Measurements from ENCODE around the gene PAQR8. TPM values are rescaled to one million over a fixed set of nuclear protein-coding genes. Genes with fewer than 3 reads are reported as not detected.
A peak's percentile ranks its signal among the peaks of the same experiment; 100 is the strongest.

The PAQR8 gene
- total and polyA plus RNA-seq, 2 of the 4 experiments (the other 2 are of a cell fraction), result 1.4 to 1.6 TPM

GRCh38 chr6:52424513-52424912 lies 62.6 kb downstream of the PAQR8 start:
- peak overlapping the region; percentile 88 for H2BK5ac ChIP-seq (ENCODE audit: low read depth, low read length, poor library complexity, severe bottlenecking)
- POLR2A ChIA-PET (ENCODE audit: unreplicated experiment), result no interaction called here

More at GRCh38 chr6:52424513-52424912, 62.6 kb downstream of the PAQR8 start:
- in situ Hi-C loops (cut with MboI; ENCODE audit: low sequenced_read_pairs), result no loop called here
- Histone ChIP-seq H3K23ac (ENCODE audit: low read depth, low read length) (peak overlapping the region; percentile 61; the same call in 1 of the 2 replicates), H2AFZ (replicated peaks; ENCODE audit: low read length, poor library complexity) (no peak overlapping the region), H4K20me1 (ENCODE audit: insufficient read depth, low read length) (no peaks in the 10 kb centered on the region), H3K14ac (replicated peaks; ENCODE audit: low read depth, low read length) (peak overlapping the region; percentile 73; the same call in 1 of the 2 replicates), H3K4me1 (ENCODE audit: control insufficient read depth, insufficient read depth, low read length) (peaks cover 6% of the 10 kb centered on the region), H3K27ac (ENCODE audit: insufficient read depth, low read length) (peak overlapping the region; percentile 45; the same call in 1 of the 2 replicates), H3K9me3 (ENCODE audit: control insufficient read depth, insufficient read depth, low read length) (no peaks in the 10 kb centered on the region), H4K5ac (ENCODE audit: low read depth, low read length) (peak overlapping the region; percentile 62; the same call in 1 of the 2 replicates), H2BK20ac (ENCODE audit: low read depth, low read length) (peak overlapping the region; percentile 98), H2BK120ac (ENCODE audit: low read depth, low read length) (peak overlapping the region; percentile 89), H3K9ac (ENCODE audit: low read depth, low read length) (no peak overlapping the region), H2AK9ac (replicated peaks; ENCODE audit: low read depth, low read length, poor library complexity) (no peak overlapping the region), H2AK5ac (ENCODE audit: low read depth, low read length) (peak overlapping the region; percentile 80; the same call in 1 of the 2 replicates), H4K8ac (ENCODE audit: low read depth in 2 of 2, low read length in 2 of 2) (peak overlapping the region; percentile 35 to 60; a peak in 3 of 4 replicates), H3K18ac (ENCODE audit: low read depth, low read length) (peak overlapping the region; percentile 88), H3K4ac (ENCODE audit: low read depth, low read length) (peak overlapping the region; percentile 57; the same call in 1 of the 2 replicates), H3K27me3 (ENCODE audit: control insufficient read depth, insufficient read depth, low read length) (no peaks in the 10 kb centered on the region), H3K36me3 (ENCODE audit: control insufficient read depth, insufficient read depth, low read length) (peaks cover 1% of the 10 kb centered on the region; the same call in 1 of the 2 replicates), H4K91ac (ENCODE audit: insufficient read depth, low read depth, low read length) (peak overlapping the region; percentile 84), H3K4me3 (ENCODE audit: insufficient read depth, low read depth, low read length) (no peak overlapping the region), H3K56ac (ENCODE audit: extremely low read depth, insufficient read depth, low read length) (peak overlapping the region; percentile 70; the same call in 1 of the 2 replicates), H3K9me1 (ENCODE audit: insufficient read depth, low read length) (peaks cover 3% of the 10 kb centered on the region; the same call in 1 of the 2 replicates), H3K79me1 (ENCODE audit: low read depth in 1 of 2, low read length in 2 of 2) (peaks cover 9 to 21% of the 10 kb centered on the region in 2 experiments), H2BK15ac (ENCODE audit: low read depth, low read length) (peak overlapping the region; percentile 72; the same call in 2 of the 3 replicates), H3K4me2 (ENCODE audit: low read depth, low read length) (peak overlapping the region; percentile 9; the same call in 1 of the 2 replicates)
- no peak for DNase-seq
- no TSS peak for BruUV-seq (replicated peaks)
- intact Hi-C loops (cut with micrococcal nuclease), result loop anchor here (1.0 to 5.0 kb wide), 4 partner anchors 48 to 152 kb away; no protein-coding TSS in a partner anchor
- CTCF ChIA-PET, result interaction anchor here (0.6 to 0.9 kb wide), 4 partner anchors 10 to 55 kb away, joined by 3 to 4 read pairs (median 3); no protein-coding TSS in a partner anchor
- ATAC-seq (ENCODE audit: low read depth), result no peak
- dilution Hi-C loops (cut with HindIII; ENCODE audit: low sequenced_read_pairs, unreplicated experiment), result loop anchor here (25.0 kb wide), 1 partner anchor 238 kb away; the partner anchor contains the start of gene TMEM14A
- no CpG with 5 or more reads among the region's 2 CpGs for WGBS, 2 experiments (ENCODE audit: extremely low coverage in 2 of 2, insufficient read length in 1 of 2)
- TF ChIP-seq BHLHE40 (IDR thresholded peaks at IDR 0.05; ENCODE audit: low read depth, low read length) (no peak), CTCF (conservative IDR thresholded peaks at IDR 0.05; ENCODE audit: low read depth, low read length) (0 out of 2 replicates have a peak, but pooled peaks have one; percentile 3), NFE2L2 (IDR thresholded peaks at IDR 0.05; ENCODE audit: low read depth, low read length) (no peak), CEBPB (IDR thresholded peaks at IDR 0.05; ENCODE audit: low read depth, low read length) (no peak)
- TF ChIP-seq, protein P1, sequence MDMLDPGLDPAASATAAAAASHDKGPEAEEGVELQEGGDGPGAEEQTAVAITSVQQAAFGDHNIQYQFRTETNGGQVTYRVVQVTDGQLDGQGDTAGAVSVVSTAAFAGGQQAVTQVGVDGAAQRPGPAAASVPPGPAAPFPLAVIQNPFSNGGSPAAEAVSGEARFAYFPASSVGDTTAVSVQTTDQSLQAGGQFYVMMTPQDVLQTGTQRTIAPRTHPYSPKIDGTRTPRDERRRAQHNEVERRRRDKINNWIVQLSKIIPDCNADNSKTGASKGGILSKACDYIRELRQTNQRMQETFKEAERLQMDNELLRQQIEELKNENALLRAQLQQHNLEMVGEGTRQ (IDR thresholded peaks at IDR 0.05; ENCODE audit: low read depth, low read length), result no peak
